T follicular helper cell (primary cell): ENCODE results near the gene PDE6C.
A peak's percentile ranks its signal among the peaks of the same experiment; 100 is the strongest.

Experiments used
- DNase-seq: peaks from one replicate; pipeline ENCODE4 v3.0.0-alpha.2; 2020; ENCODE audit warnings: low read depth

Gene PDE6C

DNA sequence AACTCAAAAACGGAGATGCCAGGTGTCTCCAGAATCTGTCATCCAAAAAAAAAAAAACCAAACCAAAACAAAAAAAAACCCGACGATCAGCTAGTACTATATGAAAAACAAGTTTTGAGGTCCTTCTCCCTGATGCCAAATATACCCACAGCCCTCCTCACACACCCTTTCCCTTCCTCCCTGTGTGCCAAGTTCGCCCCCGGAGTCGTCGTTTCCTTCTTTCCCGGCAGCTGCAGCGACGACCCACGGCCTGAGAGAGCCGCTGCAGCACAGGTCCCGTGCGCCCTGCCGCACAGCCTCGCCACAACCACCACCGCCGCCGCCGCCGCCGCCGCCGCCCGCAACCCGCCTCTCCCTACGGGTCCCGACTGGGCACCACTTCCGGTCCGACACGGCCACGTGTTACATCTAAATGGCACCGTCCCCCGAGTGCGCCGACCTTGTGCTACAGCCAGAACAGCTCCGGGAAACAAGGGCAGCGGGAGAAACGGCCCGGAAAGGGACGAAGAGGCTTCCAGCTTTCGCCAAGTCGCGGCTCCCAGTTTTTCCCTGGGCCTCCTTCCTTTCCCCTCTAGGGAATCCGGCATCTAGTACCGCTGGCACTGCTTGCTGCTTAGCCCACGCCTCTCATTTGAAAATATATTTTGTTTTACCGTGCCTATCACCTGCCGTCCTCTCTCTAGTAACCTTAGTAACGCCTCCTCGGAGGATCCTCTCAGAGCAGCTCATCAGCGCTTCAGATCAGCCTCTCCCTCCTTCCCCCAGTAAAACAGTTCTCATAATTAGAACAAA is 90.1 kb downstream of the PDE6C start, which contains the start of gene FRA10AC1:
Gene FRA10AC1, minus strand, starts transcription at position 383 of the 792 bp plus-strand sequence. CDS start 2,486 bp downstream, outside the sequence.
- DNase-seq: peak; percentile 77

GRCh38 chr10:93703066-93703465 is 90.7 kb downstream of the PDE6C start:
- DNase-seq: no peak

GRCh38 chr10:93703841-93704240 is 91.5 kb downstream of the PDE6C start:
- DNase-seq: no peak

- DNase-seq: no peak
Measured at GRCh38 chr10:93704451-93704850, 92.1 kb downstream of the PDE6C start.

DNA sequence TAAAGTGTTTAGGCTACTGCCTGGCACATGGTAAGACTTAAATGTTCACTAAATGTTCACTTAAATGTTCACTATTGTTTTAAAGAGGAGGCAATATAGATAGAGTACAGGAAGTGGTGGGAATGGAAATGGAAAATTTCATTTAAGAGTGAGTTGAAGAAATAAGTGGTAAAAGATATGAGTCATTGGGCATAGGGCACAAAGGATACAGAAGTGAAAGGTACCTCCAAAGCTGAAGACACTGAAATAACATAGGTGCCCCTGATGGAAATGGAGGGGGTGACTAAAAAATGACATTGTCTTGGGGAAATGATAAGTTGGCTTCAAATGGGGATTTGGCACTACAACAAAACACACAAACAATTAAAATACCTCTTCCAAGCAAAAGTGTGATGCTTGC is 95.3 kb downstream of the PDE6C start:
- no peak for DNase-seq

GRCh38 chr10:93710333-93710909 is 98.1 kb downstream of the PDE6C start:
- DNase-seq: no peak

DNA sequence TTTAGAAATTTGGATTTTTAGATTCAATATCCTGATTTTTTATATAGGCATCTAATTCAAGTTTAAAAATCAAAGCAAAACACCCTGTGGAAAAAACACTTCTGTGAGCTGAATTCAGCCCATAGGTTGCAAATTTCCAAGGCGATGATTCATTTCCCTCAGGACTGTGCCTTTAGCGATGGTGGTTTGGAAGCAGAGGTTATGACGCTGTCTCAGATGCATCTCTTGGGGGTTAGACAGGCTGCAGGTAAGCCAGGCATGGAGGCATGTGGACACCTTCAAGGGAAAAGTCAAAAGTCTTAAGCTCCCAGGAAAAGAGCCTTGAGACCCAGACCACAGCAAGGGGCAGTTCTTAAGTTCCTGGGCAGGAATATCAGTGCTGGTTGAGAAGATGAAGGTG is 99.6 kb downstream of the PDE6C start:
- DNase-seq: no peak

GRCh38 chr10:93712593-93712992 is 100.3 kb downstream of the PDE6C start:
- DNase-seq: no peak

DNA sequence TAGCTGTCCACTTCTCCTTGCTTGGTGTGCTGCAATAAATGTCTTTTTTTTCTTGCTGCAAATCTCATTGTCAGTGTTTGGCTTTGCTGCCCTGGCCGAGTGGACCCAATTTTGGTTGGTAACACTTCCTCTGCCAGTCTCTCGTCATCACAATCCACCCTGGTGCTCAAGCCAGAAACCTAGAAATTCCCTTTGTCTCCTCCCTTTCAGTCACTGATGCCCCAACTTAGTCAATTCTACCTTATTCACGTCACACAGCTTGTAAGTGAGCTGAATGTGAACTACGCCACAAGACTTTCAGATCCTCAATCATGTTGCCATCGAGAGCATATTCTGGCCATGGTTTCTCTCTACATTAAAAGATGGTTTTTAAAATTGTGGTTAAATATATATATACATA is 103.0 kb downstream of the PDE6C start:
- DNase-seq: no peak
